ENCODE results near the gene ENAH. TPM values are rescaled to one million over a fixed set of nuclear protein-coding genes. Genes with fewer than 3 reads are reported as not detected.
A peak's percentile ranks its signal among the peaks of the same experiment; 100 is the strongest.

The ENAH gene
- total RNA-seq, 4 donors from 2014 or later = 22.9 to 109 (median 78.3) TPM

DNA sequence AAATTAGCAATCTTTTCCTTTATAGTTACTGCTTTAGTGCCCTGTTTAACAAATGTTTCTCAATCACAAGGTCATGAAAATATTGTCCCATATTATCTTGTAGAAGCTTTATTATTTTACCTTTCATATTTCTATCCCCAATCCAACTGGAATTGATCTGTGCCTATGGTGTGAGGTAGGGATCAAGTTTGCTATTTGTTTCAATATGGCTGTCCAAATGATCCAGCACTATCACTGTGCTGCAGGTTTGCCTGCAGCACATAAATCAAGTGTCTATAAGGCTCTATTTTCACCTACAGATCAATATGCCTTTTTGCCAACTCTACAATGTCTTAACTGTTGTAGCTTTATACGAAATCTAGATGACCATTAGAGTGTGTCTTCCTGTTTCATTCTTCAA is 96.2 kb downstream of the ENAH start:
- Histone ChIP-seq H3K36me3 (no peaks in the 10 kb centered on the region), H3K4me1 (no peaks in the 10 kb centered on the region), H3K9me3 (no peaks in the 10 kb centered on the region), H3K4me3 (no peak overlapping the region), H3K27me3 (no peaks in the 10 kb centered on the region), H3K27ac (no peak overlapping the region)
- no peak for DNase-seq
- TF ChIP-seq, protein P1, sequence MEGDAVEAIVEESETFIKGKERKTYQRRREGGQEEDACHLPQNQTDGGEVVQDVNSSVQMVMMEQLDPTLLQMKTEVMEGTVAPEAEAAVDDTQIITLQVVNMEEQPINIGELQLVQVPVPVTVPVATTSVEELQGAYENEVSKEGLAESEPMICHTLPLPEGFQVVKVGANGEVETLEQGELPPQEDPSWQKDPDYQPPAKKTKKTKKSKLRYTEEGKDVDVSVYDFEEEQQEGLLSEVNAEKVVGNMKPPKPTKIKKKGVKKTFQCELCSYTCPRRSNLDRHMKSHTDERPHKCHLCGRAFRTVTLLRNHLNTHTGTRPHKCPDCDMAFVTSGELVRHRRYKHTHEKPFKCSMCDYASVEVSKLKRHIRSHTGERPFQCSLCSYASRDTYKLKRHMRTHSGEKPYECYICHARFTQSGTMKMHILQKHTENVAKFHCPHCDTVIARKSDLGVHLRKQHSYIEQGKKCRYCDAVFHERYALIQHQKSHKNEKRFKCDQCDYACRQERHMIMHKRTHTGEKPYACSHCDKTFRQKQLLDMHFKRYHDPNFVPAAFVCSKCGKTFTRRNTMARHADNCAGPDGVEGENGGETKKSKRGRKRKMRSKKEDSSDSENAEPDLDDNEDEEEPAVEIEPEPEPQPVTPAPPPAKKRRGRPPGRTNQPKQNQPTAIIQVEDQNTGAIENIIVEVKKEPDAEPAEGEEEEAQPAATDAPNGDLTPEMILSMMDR (IDR thresholded peaks at IDR 0.05) = no peak
- no peak for TF ChIP-seq POLR2A (IDR thresholded peaks at IDR 0.05)
- intact Hi-C loops (cut with DNase I; ENCODE audit: low total_unique reads) = no loop called here

DNA sequence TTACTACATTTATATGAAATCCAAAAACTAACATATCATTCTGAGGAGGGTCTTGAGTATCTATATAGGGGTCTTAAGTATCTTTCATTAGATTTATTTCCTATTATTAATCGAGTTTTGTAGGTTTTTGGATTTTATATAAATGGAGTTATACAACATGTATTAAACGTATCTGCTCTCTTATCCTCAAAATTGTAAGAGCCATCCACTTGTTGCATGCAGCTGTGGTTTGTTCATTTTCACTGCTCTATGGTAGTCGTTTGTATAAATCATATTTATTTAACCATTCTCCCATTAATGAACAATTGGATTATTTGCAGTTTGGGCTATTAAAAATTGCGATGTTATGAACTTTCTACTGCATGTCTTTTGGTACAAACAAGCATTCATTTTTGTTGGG is 97.1 kb downstream of the ENAH start:
- no peaks in the 10 kb centered on the region for H3K4me1 ChIP-seq
- no peaks in the 10 kb centered on the region for H3K9me3 ChIP-seq
- H3K4me3 ChIP-seq = no peak overlapping the region
- no peak for DNase-seq
- H3K36me3 ChIP-seq = no peaks in the 10 kb centered on the region
- no peak for TF ChIP-seq POLR2A (IDR thresholded peaks at IDR 0.05)
- TF ChIP-seq, protein P1 (IDR thresholded peaks at IDR 0.05) = no peak
- intact Hi-C loops (cut with DNase I; ENCODE audit: low total_unique reads) = no loop called here
- H3K27ac ChIP-seq = no peak overlapping the region
- H3K27me3 ChIP-seq = no peaks in the 10 kb centered on the region

DNA sequence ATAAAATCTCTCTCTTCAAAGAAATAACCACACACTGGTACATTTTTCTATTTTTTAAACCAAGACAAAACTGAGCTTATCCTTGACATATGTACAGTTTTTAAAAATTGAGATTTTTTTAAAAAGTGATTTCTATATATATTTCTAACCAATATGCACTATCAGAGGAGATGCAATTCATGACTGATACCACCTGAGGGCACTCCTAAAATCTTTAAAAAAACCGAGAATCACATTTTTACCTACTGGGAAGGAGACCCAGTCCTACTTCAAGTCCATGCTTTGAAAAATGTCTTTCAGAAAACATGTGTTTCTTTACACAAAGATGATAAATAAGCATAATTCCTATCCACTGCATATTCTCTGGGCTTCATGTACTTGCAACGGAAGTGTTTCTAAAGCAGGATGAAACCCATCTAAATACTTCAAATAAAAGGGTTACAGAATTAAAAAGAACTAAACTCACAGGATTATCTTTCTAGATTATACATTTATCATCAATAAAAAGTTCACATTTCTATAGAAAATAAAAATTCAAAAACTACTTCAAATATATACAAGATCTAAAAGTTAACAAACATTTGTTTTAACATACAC is 98.6 kb downstream of the ENAH start:
- no peaks in the 10 kb centered on the region for H3K27me3 ChIP-seq
- H3K4me3 ChIP-seq = no peak overlapping the region
- intact Hi-C loops (cut with DNase I; ENCODE audit: low total_unique reads) = no loop called here
- no peaks in the 10 kb centered on the region for H3K4me1 ChIP-seq
- H3K27ac ChIP-seq = no peak overlapping the region
- H3K9me3 ChIP-seq = no peaks in the 10 kb centered on the region
- TF ChIP-seq POLR2A (IDR thresholded peaks at IDR 0.05) = no peak
- TF ChIP-seq, protein P1 (IDR thresholded peaks at IDR 0.05) = peak; percentile 53 to 65 (median 58)
- no peak for DNase-seq
- H3K36me3 ChIP-seq = no peaks in the 10 kb centered on the region

DNA sequence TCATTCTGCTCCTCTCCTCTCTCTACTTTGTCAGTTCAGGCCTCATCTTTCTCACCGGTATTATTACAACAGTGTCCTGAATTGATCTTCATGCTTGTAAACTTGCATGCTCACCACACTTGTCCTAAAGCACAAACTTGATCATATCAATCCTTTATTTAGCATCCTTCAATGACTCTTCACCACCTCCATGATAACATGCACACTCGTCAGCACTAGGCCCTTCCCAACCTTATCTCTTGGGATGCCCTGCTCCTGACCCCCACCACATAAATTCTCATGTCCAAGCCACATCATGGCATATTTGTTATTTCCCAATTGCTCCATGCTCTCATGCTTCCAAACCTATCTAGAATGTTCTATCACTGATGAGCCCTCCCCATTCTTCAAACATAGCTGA is 103.1 kb downstream of the ENAH start:
- TF ChIP-seq, protein P1 (IDR thresholded peaks at IDR 0.05) = no peak
- no peak for TF ChIP-seq POLR2A (IDR thresholded peaks at IDR 0.05)
- H3K9me3 ChIP-seq = no peaks in the 10 kb centered on the region
- intact Hi-C loops (cut with DNase I; ENCODE audit: low total_unique reads) = no loop called here
- H3K4me1 ChIP-seq = no peaks in the 10 kb centered on the region
- no peaks in the 10 kb centered on the region for H3K36me3 ChIP-seq
- H3K27me3 ChIP-seq = no peaks in the 10 kb centered on the region
- no peak overlapping the region for H3K27ac ChIP-seq
- no peak overlapping the region for H3K4me3 ChIP-seq
- DNase-seq = no peak

DNA sequence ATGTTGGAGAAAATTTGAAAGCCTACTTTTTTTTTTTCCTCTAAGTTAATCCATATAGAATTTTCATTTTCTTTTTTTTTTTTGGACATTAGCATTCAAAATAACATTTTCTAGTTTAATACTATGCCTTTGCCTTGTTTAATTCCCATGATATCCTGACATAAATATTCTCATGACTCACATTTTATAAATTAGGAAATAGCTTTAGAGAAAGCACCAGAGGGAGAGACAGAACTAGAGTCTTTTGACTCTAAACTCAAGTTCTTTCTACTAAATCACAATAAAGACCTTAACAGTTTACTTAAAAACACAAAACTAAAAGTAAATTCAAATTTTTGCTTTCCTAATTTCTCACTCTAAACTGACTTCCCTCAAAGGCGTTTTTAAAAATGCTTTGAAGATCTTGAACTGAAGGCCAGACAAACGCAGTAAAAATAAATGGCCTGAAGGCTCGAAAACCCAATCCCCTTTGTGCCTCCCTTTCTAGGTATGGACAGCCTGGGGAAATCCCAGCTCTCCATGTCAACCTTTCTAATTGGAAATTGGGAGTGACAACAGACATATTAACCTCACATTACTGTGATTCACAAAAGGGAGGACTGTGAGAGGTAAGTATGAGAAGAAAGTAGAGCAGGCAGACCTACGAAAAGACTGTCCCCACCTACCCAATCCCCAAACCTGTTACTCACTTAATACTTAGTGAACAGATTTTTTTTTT is 104.6 kb downstream of the ENAH start:
- TF ChIP-seq, protein P1 (IDR thresholded peaks at IDR 0.05) = no peak
- no peak for TF ChIP-seq POLR2A (IDR thresholded peaks at IDR 0.05)
- no peak for DNase-seq
- Histone ChIP-seq H3K4me1 (no peaks in the 10 kb centered on the region), H3K27ac (no peak overlapping the region), H3K36me3 (no peaks in the 10 kb centered on the region), H3K27me3 (no peaks in the 10 kb centered on the region), H3K9me3 (no peaks in the 10 kb centered on the region), H3K4me3 (no peak overlapping the region)
- intact Hi-C loops (cut with DNase I; ENCODE audit: low total_unique reads) = no loop called here

All from uterus (tissue), 4 donors.